ENCODE results near the gene DENND1B. TPM values are rescaled to one million over a fixed set of nuclear protein-coding genes. Genes with fewer than 3 reads are reported as not detected.
A peak's percentile ranks its signal among the peaks of the same experiment; 100 is the strongest.

DENND1B gene
- total RNA-seq, 3 donors from 2014 or later, result 10.1 to 54.7 (median 29.8) TPM

DNA sequence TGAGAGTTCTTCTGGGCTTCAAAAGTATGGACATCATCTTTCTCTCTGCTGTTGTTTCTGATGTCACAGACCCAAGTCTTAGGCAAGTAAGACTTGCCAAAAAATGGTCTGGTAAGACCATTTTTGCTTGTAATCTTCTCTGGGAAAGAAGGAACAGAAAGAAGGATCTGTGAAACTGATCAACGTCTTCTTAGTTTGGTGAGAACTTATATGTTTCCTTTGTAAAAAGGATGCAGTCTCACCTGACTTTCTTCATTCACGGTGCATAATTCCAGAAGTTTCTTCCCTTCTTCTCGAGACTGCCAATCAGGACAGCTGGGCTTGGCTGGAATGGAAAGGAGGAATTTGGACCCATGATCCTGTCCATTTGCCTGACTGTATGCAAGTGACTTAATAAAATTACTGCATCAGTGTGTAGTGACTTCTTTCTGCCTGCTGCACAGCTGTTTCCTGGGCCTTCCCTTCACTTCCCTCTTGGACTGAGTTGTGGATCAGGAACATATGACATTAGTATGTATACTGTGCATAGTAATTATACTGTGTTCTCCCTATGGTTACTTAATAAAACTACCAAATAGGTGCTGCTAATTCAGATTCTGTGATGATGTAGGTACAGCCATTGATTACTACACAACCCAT is 7.6 kb upstream of the DENND1B start:
- no peak for TF ChIP-seq CTCF (IDR thresholded peaks at IDR 0.05)
- TF ChIP-seq POLR2AphosphoS5 (IDR thresholded peaks at IDR 0.05), result no peak
- no peak for TF ChIP-seq POLR2A (IDR thresholded peaks at IDR 0.05)
- H3K4me3 ChIP-seq, result no peak overlapping the region
- H3K9me3 ChIP-seq, result no peaks in the 10 kb centered on the region
- no peaks in the 10 kb centered on the region for H3K36me3 ChIP-seq
- DNase-seq (ENCODE audit: low spot score in 2 of 2), result no peak
- H3K4me1 ChIP-seq, result no peaks in the 10 kb centered on the region
- H3K27ac ChIP-seq, result peak overlapping the region; percentile 41 to 55
- intact Hi-C loops (cut with DNase I; ENCODE audit: low total_unique reads), result no loop called here
- no peaks in the 10 kb centered on the region for H3K27me3 ChIP-seq

GRCh38 chr1:197781968-197782721 is 6.9 kb upstream of the DENND1B start:
- TF ChIP-seq POLR2A (IDR thresholded peaks at IDR 0.05), result no peak
- TF ChIP-seq CTCF (IDR thresholded peaks at IDR 0.05), result no peak
- TF ChIP-seq POLR2AphosphoS5 (IDR thresholded peaks at IDR 0.05), result no peak

GRCh38 chr1:197779921-197780320 is 4.6 kb upstream of the DENND1B start:
- H3K36me3 ChIP-seq, result no peaks in the 10 kb centered on the region
- H3K4me1 ChIP-seq, result no peaks in the 10 kb centered on the region
- H3K27me3 ChIP-seq, result no peaks in the 10 kb centered on the region
- intact Hi-C loops (cut with DNase I; ENCODE audit: low total_unique reads), result no loop called here
- H3K27ac ChIP-seq, result no peak overlapping the region
- H3K9me3 ChIP-seq, result no peaks in the 10 kb centered on the region
- DNase-seq (ENCODE audit: low spot score in 2 of 2), result no peak
- TF ChIP-seq POLR2A (IDR thresholded peaks at IDR 0.05), result no peak
- TF ChIP-seq CTCF (IDR thresholded peaks at IDR 0.05), result no peak
- TF ChIP-seq POLR2AphosphoS5 (IDR thresholded peaks at IDR 0.05), result no peak
- H3K4me3 ChIP-seq, result no peak overlapping the region

More at GRCh38 chr1:197781968-197782721, 6.9 kb upstream of the DENND1B start:
- H3K4me1 ChIP-seq, result no peaks in the 10 kb centered on the region
- H3K27me3 ChIP-seq, result no peaks in the 10 kb centered on the region
- no peaks in the 10 kb centered on the region for H3K36me3 ChIP-seq
- H3K9me3 ChIP-seq, result no peaks in the 10 kb centered on the region
- H3K27ac ChIP-seq, result peak overlapping the region; percentile 14 to 55
- intact Hi-C loops (cut with DNase I; ENCODE audit: low total_unique reads), result no loop called here
- DNase-seq (ENCODE audit: low spot score in 2 of 2), result no peak
- no peak overlapping the region for H3K4me3 ChIP-seq

DNA sequence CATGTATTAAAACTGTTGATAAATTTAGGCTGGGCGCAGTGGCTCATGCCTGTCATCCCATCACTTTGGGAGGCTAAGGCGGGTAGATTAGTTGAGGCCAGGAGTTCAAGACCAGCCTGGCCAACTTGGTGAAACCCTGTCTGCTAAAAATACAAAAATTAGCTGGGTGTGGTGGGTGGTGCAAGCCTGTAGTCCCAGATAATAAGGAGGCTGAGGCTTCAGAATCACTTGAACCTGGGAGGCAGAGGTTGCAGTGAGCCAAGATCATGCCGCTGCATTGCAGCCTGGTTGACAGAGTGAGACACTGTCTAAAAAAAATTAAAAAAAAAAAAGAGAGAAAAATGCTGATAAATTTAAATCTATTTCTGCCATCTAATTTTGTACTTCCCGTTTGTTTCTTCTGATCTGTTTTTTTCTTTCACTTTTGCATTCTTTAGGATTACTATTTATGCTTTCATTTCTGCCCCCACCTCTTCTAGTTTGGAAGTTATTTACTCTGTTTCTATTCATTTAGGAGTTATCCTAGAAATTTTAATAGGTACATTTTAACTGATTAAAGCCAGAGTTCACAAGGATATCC is 3.2 kb upstream of the DENND1B start:
- H3K36me3 ChIP-seq, result no peaks in the 10 kb centered on the region
- H3K27ac ChIP-seq, result no peak overlapping the region
- H3K4me1 ChIP-seq, result no peaks in the 10 kb centered on the region
- no peak overlapping the region for H3K4me3 ChIP-seq
- no peaks in the 10 kb centered on the region for H3K9me3 ChIP-seq
- intact Hi-C loops (cut with DNase I; ENCODE audit: low total_unique reads), result no loop called here
- H3K27me3 ChIP-seq, result no peaks in the 10 kb centered on the region
- DNase-seq (ENCODE audit: low spot score in 2 of 2), result no peak
- no peak for TF ChIP-seq CTCF (IDR thresholded peaks at IDR 0.05)
- TF ChIP-seq POLR2A (IDR thresholded peaks at IDR 0.05), result no peak
- TF ChIP-seq POLR2AphosphoS5 (IDR thresholded peaks at IDR 0.05), result no peak

All from breast epithelium (tissue), 4 donors.